Measurements from ENCODE around the gene RPAP3.

DNA sequence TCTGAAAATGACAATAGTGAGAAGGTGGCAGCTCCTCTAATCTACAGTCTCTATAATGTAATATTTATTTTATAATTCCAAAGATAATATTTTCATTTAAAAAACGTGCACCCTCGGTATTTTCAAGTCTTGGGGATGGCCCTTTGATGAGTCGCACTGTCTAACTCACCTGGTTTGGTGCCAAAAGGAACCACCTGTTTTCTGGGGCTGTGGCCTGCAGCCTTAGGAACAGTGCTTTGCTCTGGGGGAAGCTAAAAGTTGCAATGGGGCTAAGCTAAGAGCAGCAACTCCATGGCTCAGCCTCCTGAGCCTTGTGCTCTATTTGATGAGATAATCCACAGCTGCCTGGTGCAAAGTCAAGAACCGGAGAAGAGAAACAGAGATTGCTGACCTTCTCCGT lies 25.9 kb upstream of the RPAP3 start:
- TF ChIP-seq, protein P1, sequence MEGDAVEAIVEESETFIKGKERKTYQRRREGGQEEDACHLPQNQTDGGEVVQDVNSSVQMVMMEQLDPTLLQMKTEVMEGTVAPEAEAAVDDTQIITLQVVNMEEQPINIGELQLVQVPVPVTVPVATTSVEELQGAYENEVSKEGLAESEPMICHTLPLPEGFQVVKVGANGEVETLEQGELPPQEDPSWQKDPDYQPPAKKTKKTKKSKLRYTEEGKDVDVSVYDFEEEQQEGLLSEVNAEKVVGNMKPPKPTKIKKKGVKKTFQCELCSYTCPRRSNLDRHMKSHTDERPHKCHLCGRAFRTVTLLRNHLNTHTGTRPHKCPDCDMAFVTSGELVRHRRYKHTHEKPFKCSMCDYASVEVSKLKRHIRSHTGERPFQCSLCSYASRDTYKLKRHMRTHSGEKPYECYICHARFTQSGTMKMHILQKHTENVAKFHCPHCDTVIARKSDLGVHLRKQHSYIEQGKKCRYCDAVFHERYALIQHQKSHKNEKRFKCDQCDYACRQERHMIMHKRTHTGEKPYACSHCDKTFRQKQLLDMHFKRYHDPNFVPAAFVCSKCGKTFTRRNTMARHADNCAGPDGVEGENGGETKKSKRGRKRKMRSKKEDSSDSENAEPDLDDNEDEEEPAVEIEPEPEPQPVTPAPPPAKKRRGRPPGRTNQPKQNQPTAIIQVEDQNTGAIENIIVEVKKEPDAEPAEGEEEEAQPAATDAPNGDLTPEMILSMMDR (IDR thresholded peaks at IDR 0.05; ENCODE audit: low read length): no peak
- no peak for TF ChIP-seq EZH2 (IDR thresholded peaks at IDR 0.05; ENCODE audit: borderline replicate concordance, low read length)
